ENCODE measurements around the gene LGALS3BP. TPM values are rescaled to one million over a fixed set of nuclear protein-coding genes. Genes with fewer than 3 reads are reported as not detected.

The LGALS3BP gene
- total RNA-seq, 1 experiment from 2014 or later: 69.8 TPM

- peak; percentile 20 for DNase-seq
- H3T11ph ChIP-seq (ENCODE audit: low read length): no peak overlapping the region
- no peak overlapping the region for H2AFZ ChIP-seq (ENCODE audit: low read length)
- no peak overlapping the region for H3K27ac ChIP-seq (ENCODE audit: insufficient read length, low read depth, low read length)
- Mint-ChIP-seq H3K27me3 (ENCODE audit: low read depth) (no peaks in the 10 kb centered on the region; the same call in none of the 2 replicates), H3K36me3 (ENCODE audit: insufficient read depth in 1 of 3, low read depth in 3 of 3) (no peaks in the 10 kb centered on the region), H3K4me1 (peaks cover 0 to under 1% of the 10 kb centered on the region in 2 experiments; a peak in 1 of 4 replicates), H3K9me3 (no peaks in the 10 kb centered on the region; a peak in 1 of 5 replicates), H3K27ac (no peak overlapping the region), H3K4me3 (no peak overlapping the region)
- no peak overlapping the region for H3K23ac ChIP-seq (ENCODE audit: insufficient read length, low read depth, low read length)
- H3K79me2 ChIP-seq (ENCODE audit: insufficient read depth, low read length): no peaks in the 10 kb centered on the region
- H2AK5ac ChIP-seq (ENCODE audit: insufficient read length, low read length): no peak overlapping the region
- H4K20me1 ChIP-seq (ENCODE audit: control insufficient read depth, insufficient read depth, insufficient read length): no peaks in the 10 kb centered on the region
- no peak overlapping the region for H4K5ac ChIP-seq (ENCODE audit: insufficient read length, low read depth, low read length)
- no CpG with 5 or more reads among the region's 4 CpGs for WGBS (ENCODE audit: extremely low coverage, insufficient read length, low lambda C conversion rate)
- H2BK5ac ChIP-seq (ENCODE audit: insufficient read length, low read length): no peak overlapping the region
- no peaks in the 10 kb centered on the region for H3K4me1 ChIP-seq (ENCODE audit: insufficient read depth, low read length)
- H3K18ac ChIP-seq (ENCODE audit: insufficient read length, low read depth, low read length): no peak overlapping the region
- H3K27me3 ChIP-seq (ENCODE audit: insufficient read depth, low read length): no peaks in the 10 kb centered on the region
- H4K91ac ChIP-seq (ENCODE audit: insufficient read length, low read depth, low read length): no peak overlapping the region
- no peak overlapping the region for H3K4me2 ChIP-seq (ENCODE audit: insufficient read depth, insufficient read length, low read length)
- no peak overlapping the region for H3K56ac ChIP-seq (ENCODE audit: insufficient read length, low read depth, low read length)
- no peak overlapping the region for H3K14ac ChIP-seq (ENCODE audit: insufficient read depth, low read length)
- no peak overlapping the region for H3K4ac ChIP-seq (ENCODE audit: low read depth, low read length)
- no peak overlapping the region for H2BK12ac ChIP-seq (ENCODE audit: insufficient read length, low read depth, low read length)
- H3K23me2 ChIP-seq (ENCODE audit: insufficient read length, low read depth, low read length, poor library complexity, severe bottlenecking): no peaks in the 10 kb centered on the region
- no peak for TF ChIP-seq CTCF (conservative IDR thresholded peaks at IDR 0.05)
- no peaks in the 10 kb centered on the region for H3K9me3 ChIP-seq (ENCODE audit: control insufficient read depth, low read depth, low read length)
- no peak overlapping the region for H4K8ac ChIP-seq (replicated peaks; ENCODE audit: insufficient read length, low read depth, low read length)
- H2BK15ac ChIP-seq (ENCODE audit: low read depth, low read length): no peak overlapping the region
- no peaks in the 10 kb centered on the region for H3K79me1 ChIP-seq (ENCODE audit: insufficient read depth, low read depth, low read length, poor library complexity, severe bottlenecking)
- H2BK20ac ChIP-seq (ENCODE audit: low read depth, low read length, poor library complexity, severe bottlenecking): no peak overlapping the region
- no peak overlapping the region for H2BK120ac ChIP-seq (ENCODE audit: low read depth, low read length, poor library complexity, severe bottlenecking)
- H3K9ac ChIP-seq (ENCODE audit: extremely low read depth, insufficient read length, low read length): no peak overlapping the region
Observed at GRCh38 chr17:78961571-78961970, 18.2 kb downstream of the LGALS3BP start.
